GM12873 (cell line): ENCODE measurements around the gene GRAMD1B.

Source experiments
- CTCF ChIP-seq: IDR thresholded peaks from 2 replicates; pipeline ENCODE4 v1.5.1; 2012; ENCODE audit warnings: low read depth, mild to moderate bottlenecking, moderate library complexity, low read length, control low read depth; ENCODE audit not compliant: insufficient read depth; ENCODE audit errors: missing control alignments

Gene GRAMD1B

GRCh38 chr11:123505546-123506299 lies 75.7 kb downstream of the GRAMD1B start:
- TF ChIP-seq CTCF: no peak

- no peak for TF ChIP-seq CTCF
These were observed 77.0 kb downstream of the GRAMD1B start for GRCh38 chr11:123507043-123507442.

GRCh38 chr11:123509737-123510578 lies 79.9 kb downstream of the GRAMD1B start:
- no peak for TF ChIP-seq CTCF

GRCh38 chr11:123510579-123510905 lies 80.5 kb downstream of the GRAMD1B start:
- no peak for TF ChIP-seq CTCF

GRCh38 chr11:123511037-123511870 lies 81.2 kb downstream of the GRAMD1B start:
- TF ChIP-seq CTCF: peak; percentile 89

- TF ChIP-seq CTCF: no peak
These were observed 86.2 kb downstream of the GRAMD1B start for GRCh38 chr11:123516238-123516637.
